KBM-7 (cell line): ENCODE results near the gene LIPM.

Experiments used
- DNase-seq: peaks from one replicate; pipeline ENCODE4 v3.0.0-alpha.2; 2015
- in situ Hi-C: fragments of 300-500 bp; cut with MboI; formaldehyde crosslinking; loops from 2 replicates; pipeline ENCODE4 v1.14.3; 2020; ENCODE audit warnings: low sequenced_read_pairs, low pct_unique_long_range_greater_than_20kb, mixed read lengths

The LIPM gene

GRCh38 chr10:88802523-88803285 is at the start of gene LIPM:
Gene LIPM, plus strand, starts transcription at chr10:88802730. Its CDS starts 167 bp downstream, at chr10:88802897.
- no peak for DNase-seq
- in situ Hi-C loops: no loop called here

DNA sequence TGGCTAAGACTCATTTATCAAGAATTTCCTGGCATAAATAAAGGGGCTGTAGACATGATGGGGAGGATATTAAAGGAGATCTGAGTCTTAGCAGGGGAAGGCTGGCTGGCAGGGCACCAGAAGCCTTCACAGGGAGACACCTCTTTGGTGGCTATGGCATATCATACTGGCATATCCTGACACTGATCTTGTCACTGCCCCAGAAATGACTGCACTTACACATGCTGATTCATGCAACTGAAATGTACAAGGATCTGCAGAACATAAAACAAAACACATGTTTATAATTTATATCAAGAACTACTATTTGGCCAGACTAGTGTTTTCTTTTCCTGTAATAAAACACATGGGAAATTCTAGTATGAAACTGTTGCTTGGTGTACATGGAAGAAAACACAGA is 48.2 kb upstream of the LIPM start:
- in situ Hi-C loops: no loop called here
- no peak for DNase-seq

- no peak for DNase-seq
- in situ Hi-C loops: no loop called here
Observed at GRCh38 chr10:88755753-88756152, 46.8 kb upstream of the LIPM start.

DNA sequence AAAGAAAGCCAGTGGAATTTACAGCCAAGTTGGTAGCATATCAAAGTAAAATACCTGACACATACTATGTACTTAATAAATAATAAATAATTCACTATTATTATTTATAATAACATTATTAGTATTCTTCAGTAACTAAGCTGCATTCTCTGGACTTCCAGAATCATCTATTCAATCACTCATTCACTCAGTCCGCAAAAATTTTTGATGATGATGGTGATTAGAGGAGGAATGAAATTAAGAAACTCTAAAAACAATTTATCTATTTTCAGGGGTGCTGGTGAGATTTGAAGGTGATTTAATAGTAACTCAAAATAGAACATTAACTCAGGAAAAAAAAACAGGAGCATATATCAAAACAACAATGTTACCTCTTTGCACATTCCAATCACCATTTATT is 45.9 kb upstream of the LIPM start:
- DNase-seq: no peak
- in situ Hi-C loops: no loop called here

DNA sequence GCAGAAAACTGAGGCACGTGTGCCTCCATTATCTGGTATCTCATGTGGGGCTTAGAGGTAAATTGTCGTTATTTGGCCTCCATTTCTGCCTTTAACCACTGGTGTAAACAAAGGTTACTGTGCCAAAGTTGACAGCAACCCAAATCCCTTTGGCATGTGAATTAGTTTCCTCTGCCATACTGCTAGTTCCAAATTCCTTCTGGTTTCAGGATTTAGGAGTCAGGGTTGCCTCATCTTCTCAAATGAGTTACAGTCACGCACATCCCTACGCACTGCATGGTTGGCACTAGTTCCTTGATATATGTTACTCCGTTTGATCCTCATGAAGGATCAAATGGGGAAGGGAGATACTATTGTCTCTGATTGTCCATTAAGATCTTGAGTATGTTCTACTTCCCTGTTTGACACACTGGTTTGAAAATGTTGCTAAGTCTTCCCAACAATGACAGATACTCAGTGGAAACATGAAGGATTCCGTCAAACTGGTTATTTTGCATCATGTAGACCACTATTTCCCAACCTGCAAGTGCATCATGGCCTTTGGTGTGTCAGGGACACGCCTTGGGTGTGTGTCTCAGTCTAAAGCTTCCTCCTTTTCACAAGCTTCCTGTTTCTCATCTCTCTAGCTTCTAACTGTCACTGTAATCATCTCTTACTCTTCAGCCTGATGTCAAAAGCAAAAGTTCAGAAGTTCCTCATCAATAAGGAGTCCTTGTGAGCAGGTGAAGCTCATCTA is 43.0 kb upstream of the LIPM start, which contains the start of gene LIPN:
Gene LIPN (plus strand): TSS at position 655 of the 736 bp plus-strand sequence. CDS start 1,386 bp downstream, outside the sequence.
- in situ Hi-C loops: no loop called here
- DNase-seq: peak; percentile 70

- in situ Hi-C loops: no loop called here
- no peak for DNase-seq
Observed at GRCh38 chr10:88762906-88763305, 39.6 kb upstream of the LIPM start.

GRCh38 chr10:88763441-88763840 is 39.1 kb upstream of the LIPM start:
- in situ Hi-C loops: no loop called here
- DNase-seq: no peak

- DNase-seq: no peak
- in situ Hi-C loops: no loop called here
Observed at GRCh38 chr10:88764110-88764509, 38.4 kb upstream of the LIPM start.

- in situ Hi-C loops: no loop called here
- DNase-seq: no peak
Observed at GRCh38 chr10:88765816-88766215, 36.7 kb upstream of the LIPM start.

DNA sequence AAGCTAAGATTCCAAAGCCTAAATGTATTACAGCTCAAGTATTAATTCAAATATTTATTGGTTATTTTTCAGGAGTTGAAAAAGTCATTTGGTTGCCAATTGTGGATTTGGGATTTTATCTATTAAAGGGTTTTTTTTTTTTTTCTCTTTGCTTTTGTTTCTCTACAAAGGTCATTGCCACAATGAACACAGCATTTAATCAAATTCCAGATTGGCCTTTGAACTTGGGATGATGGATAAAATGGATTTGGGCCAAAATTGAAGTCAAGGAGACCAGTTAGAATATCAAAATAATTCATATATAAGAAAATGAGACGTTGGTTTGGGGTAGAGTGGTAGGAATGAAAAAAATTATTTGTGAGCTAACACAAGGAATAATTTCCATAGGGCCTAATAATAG is 33.1 kb upstream of the LIPM start:
- DNase-seq: no peak
- in situ Hi-C loops: no loop called here

DNA sequence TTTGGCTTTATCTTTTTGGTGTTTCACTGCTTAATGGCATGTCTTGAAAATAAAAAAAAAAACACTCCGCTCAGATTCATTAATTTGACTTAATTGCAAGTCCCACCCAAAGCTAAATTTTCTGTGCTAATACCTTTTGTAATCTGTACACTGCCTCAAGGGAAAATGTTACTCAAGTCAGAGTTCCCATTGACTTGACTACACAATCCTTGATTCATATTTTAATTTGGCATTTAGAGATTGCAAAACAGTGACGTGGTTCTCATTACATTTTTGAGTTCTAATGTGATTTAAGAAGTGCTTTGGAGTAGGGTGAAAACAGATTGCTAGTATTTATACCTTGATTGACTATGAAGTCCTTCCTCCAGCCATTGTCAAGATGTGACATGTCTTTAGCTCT is 21.3 kb upstream of the LIPM start:
- in situ Hi-C loops: no loop called here

GRCh38 chr10:88782222-88782621 is 20.3 kb upstream of the LIPM start:
- in situ Hi-C loops: no loop called here

More for the DNA sequence above, 21.3 kb upstream of the LIPM start:
- no peak for DNase-seq

DNA sequence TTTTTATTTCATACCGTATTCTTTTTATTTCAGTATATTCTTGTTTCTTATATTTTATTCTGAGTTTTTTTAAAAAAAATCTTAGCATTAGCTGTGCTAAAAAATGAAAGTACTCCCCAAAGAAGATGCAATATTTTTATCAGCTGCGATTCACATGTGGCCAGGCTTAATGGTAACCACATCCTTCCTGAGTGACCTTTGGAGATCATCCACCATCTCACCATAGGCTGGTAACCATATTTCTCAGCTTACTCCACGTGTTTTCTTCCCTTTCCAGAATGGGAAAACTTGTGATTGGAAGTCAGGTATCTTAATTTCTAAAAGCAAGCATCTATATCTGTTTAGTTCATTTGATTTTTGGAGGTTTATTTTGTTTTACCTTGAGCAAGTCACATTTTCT is 18.8 kb upstream of the LIPM start:
- no peak for DNase-seq
- in situ Hi-C loops: no loop called here

More at GRCh38 chr10:88782222-88782621, 20.3 kb upstream of the LIPM start:
- DNase-seq: no peak

DNA sequence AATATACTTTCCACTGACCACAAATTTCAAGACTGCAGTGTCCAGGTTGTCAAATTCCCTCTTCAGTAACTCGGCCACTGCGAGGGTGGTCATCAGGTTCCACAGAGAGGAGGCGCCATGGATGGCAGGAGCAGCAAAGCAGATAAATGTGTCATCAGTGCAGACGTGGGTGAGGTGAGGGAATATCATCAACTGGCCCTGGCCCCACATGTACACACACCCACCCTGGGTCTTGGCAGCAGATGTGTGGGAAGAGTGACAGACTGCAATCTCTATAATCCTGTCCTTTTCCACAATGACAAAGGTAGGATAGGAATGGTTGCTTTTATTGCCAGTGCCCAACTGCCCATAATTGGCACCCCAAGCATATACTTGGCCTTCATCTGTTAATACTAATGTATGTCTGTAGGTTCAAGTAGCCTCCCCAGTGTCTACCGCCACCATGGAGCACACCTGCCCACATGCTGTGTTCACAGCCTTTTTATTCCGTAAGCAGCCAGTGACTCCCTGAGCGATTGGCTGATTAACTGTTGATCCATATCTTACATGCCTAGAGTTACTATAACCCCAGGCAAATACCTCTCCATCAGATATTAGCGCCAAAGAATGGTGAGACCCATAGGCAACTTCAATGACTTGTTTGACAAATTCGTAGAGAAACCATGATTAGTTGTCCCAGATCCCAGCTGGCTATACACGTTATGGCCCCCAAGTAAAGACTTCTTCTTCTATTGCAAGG is 16.3 kb upstream of the LIPM start:
- in situ Hi-C loops: no loop called here
- DNase-seq: no peak

GRCh38 chr10:88787463-88787862 is 15.1 kb upstream of the LIPM start:
- DNase-seq: no peak
- in situ Hi-C loops: no loop called here

DNA sequence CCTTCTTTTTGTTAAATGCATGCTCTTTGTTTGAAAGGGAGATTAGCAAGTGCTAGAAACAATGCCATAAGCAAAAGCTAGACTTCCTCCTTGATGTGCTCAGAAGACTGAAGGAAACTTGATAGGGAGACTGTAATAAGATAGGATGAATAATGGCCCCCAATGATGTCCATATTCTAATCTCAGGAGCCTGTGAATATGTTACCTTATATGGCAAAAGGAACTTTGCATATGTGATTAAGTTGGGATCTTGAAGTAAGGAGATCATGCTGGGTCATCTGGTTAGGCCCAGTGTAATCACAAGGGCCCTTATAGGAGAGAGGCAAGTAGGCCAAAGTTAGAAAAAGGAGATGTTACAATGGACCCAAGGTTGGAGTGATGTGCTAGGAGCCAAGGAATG is 13.6 kb upstream of the LIPM start:
- no peak for DNase-seq
- in situ Hi-C loops: no loop called here

GRCh38 chr10:88791924-88792323 is 10.6 kb upstream of the LIPM start:
- in situ Hi-C loops: no loop called here

GRCh38 chr10:88792661-88793060 is 9.9 kb upstream of the LIPM start:
- DNase-seq: peak; percentile 82
- in situ Hi-C loops: no loop called here

More at GRCh38 chr10:88791924-88792323, 10.6 kb upstream of the LIPM start:
- DNase-seq: peak; percentile 50

GRCh38 chr10:88793712-88794299 is 8.7 kb upstream of the LIPM start:
- in situ Hi-C loops: no loop called here
- DNase-seq: no peak
